Measurements from ENCODE around the gene KRTAP10-5.
"Not testable (repeated sequence)": the region's sequence is repeated elsewhere in the genome, so short reads cannot be mapped to it uniquely, and the experiment has no call there.

The KRTAP10-5 gene

GRCh38 chr21:44590897-44591800 is 10.7 kb upstream of the KRTAP10-5 start:
- DNase-seq (ENCODE audit: low read depth in 2 of 2): not testable (repeated sequence)

- DNase-seq (ENCODE audit: low read depth in 2 of 2): no peak
These were observed 9.9 kb upstream of the KRTAP10-5 start for GRCh38 chr21:44590311-44590721.

DNA sequence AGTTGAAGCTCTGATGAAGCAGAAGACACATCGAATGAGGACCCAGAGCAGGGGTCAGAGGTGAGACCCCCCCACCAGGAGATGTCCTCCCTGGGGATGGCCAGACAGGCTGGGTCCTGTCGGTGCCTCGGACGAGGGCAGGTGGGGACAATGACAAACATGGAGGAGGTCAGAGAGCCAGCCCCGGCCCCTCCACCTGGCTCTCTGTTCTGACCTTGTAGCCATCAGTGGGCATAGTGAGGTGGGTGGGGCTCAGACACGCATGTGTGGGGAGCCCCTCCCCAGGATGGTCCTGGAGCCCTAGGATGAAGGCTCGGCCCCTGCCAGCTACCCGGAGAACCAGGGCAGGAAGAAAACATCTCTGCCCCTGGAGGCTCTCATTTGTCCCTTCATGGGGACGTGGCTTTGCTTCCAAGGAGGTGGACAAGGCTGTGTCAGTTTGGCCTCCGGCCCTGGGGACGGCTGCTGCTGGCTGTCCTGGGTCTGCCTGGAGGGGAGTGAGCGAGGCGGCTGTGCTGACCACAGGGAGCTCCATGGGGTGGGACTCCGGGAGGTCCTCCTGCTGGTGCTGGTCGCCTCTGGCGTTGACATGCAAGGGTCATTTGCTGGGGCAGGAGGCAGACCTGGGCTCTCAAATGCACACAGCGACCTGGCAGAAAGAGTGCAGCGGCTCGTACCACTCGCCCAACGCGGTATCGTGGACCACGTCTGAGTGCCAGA is 9.3 kb upstream of the KRTAP10-5 start:
- DNase-seq (ENCODE audit: low read depth in 2 of 2): no peak

GRCh38 chr21:44589094-44589493 is 8.7 kb upstream of the KRTAP10-5 start:
- DNase-seq (ENCODE audit: low read depth in 2 of 2): no peak

DNA sequence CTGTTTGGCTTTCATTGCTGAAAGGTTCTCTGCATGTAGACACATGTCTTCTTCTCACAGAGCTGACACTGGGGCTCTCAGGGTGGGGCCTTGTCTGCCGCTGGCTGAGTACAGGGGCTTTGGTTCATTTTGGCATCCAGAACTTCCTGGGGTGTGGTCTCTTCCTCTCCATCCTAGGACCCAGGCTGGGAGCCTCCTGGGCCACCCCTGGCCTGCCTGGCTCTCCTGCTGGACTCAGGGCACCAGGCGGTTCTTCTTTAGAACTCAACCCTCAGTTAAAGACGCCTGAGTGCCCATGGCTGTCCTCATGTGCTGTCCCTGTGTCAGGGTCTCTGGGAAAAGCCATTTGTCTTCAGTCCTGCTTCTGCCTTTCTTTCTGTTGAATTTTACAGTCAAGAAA is 5.5 kb upstream of the KRTAP10-5 start:
- no peak for DNase-seq (ENCODE audit: low read depth in 2 of 2)

- DNase-seq (ENCODE audit: low read depth in 2 of 2): no peak
These were observed 3.4 kb upstream of the KRTAP10-5 start for GRCh38 chr21:44583800-44584147.

DNA sequence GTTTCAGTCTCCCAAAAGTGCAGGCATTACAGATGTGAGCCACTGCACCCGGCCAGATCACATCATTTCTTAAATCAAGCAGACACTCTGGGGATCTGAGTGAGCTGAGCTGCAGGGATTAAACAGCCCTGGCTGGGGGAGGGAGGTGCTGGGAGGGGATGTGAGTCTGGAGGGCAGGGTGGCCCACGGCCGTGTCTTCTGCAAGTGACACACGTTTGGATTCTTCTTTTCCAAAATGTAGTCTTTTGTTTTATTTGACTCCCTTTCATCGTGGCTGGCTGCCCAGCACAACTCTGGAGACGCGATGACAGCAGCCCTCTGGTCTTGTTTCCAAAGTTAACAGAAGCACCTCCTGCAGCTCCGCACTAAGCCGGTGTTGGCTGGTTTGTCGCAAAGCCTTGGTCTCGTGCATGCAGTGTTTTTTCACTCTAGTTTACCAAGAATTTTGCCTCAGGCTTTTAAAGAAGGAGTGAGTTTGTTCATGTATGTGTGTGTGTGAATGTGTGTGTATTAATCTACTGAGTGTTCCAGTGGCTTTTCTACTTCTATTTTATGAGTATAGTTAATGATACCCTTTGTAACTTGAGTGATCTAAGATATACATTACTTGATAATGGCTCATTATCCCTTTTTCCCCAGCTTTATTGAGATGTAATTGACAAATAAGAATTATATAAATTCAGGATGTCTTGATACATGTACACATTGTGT is 2.8 kb upstream of the KRTAP10-5 start:
- DNase-seq (ENCODE audit: low read depth in 2 of 2): no peak

DNA sequence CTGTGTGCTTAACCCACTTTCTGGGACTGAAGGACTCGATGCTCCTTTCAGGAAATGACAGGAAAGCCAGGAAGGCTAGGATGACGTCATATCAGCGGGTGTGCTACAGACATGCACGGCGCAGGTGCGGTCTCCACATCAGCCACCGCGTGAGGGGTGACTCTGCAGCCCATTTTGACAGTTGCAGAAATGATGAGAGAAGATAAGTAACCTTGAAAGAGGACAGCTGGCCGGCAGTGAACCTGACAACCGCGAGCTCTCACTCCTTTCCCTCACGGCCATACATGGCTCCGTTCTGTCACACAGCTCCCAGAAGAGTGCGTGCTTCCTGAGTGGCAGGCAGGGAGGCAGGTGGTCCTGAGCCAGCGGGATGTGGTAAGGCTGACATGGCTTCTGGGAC is 1.7 kb upstream of the KRTAP10-5 start:
- no peak for DNase-seq (ENCODE audit: low read depth in 2 of 2)

GRCh38 chr21:44581158-44581557 is 754 bp upstream of the KRTAP10-5 start:
- no peak for DNase-seq (ENCODE audit: low read depth in 2 of 2)

DNA sequence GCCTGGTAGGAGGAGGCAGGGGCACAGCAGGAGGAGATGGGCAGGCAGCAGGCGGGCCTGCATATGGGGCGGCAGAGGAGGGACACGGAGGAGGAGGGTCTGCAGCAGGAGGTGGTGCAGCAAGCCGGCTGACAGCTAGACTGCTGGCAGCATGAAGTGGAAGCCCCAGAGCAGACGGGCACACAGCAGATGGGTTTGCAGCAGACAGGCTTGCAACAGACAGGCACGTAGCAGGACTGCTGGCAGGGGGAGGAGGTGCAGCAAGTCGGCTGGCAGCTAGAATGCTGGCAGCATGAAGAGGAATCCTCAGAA is 615 bp downstream of the KRTAP10-5 start:
- no peak for DNase-seq (ENCODE audit: low read depth in 2 of 2)

GRCh38 chr21:44579056-44579832 is 1.2 kb downstream of the KRTAP10-5 start:
- no peak for DNase-seq (ENCODE audit: low read depth in 2 of 2)

DNA sequence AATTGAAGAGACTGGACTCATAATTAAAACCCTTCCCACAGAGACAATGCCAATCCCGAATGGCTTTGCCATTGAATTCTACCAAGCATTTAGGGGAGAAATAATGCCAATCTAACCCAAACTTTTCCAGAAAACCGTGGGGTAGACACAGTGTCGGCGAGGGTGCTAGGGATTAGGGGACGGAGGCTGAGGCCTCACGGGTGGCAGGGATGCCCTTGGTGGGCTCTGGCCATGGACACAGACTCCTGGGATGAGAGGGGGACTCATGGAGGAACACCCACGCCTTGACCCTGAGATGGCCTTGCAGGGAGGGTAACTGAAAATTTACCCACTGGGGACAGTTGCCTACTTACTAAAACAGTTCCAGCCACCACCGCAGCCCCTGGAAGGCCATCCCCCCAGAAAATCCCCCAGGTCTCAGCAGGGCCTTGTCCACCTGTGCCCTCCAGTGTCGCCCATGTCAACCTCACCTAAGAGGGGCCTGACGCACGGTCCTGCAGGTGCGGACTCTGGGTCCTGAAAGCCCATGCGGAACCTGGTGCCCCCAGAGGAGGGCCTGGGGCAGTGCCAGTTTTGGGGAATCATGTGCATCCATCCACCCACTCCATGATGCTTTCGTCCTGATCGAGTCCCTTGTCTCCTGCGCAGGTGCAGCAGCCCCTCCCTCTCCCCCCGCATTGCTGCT is 1.9 kb downstream of the KRTAP10-5 start:
- no peak for DNase-seq (ENCODE audit: low read depth in 2 of 2)

GRCh38 chr21:44576025-44576420 is 4.4 kb downstream of the KRTAP10-5 start:
- no peak for DNase-seq (ENCODE audit: low read depth in 2 of 2)

DNA sequence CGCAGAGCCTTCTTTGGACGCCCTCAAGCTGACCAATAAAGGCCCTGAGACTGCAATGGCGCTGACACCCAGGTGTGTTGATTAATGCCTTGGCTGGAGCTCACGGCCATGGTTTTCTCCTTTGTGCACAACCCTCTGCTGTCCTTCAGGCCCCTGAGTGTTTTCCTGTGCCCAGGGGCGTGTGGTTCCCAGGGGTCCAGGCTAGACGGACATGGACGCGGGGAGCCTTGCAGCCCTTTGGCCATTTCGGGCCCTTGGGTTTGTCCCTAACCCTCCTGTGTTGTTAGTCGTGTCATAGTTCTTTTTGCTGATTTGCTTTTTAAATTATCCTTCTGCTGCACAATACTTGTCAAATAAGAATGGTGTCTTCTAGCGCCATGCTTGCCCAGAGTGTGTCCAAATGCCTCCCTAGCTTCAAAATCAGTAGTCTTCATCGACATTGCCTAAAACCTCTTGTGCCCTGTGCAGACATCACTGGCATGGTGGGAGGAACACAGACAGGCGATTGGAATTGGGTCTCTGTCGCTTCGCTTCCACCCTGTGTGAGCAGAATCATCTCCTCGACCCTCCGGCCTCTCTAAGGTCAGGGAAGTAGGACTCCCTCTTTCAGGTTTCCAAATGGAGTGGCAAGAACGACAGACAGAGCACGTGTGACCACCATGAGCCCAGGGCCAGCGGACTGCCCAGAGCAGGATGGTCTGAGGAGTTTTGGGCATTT is 4.9 kb downstream of the KRTAP10-5 start:
- DNase-seq (ENCODE audit: low read depth in 2 of 2): no peak

- no peak for DNase-seq (ENCODE audit: low read depth in 2 of 2)
These were observed 5.7 kb downstream of the KRTAP10-5 start for GRCh38 chr21:44574457-44575306.

DNA sequence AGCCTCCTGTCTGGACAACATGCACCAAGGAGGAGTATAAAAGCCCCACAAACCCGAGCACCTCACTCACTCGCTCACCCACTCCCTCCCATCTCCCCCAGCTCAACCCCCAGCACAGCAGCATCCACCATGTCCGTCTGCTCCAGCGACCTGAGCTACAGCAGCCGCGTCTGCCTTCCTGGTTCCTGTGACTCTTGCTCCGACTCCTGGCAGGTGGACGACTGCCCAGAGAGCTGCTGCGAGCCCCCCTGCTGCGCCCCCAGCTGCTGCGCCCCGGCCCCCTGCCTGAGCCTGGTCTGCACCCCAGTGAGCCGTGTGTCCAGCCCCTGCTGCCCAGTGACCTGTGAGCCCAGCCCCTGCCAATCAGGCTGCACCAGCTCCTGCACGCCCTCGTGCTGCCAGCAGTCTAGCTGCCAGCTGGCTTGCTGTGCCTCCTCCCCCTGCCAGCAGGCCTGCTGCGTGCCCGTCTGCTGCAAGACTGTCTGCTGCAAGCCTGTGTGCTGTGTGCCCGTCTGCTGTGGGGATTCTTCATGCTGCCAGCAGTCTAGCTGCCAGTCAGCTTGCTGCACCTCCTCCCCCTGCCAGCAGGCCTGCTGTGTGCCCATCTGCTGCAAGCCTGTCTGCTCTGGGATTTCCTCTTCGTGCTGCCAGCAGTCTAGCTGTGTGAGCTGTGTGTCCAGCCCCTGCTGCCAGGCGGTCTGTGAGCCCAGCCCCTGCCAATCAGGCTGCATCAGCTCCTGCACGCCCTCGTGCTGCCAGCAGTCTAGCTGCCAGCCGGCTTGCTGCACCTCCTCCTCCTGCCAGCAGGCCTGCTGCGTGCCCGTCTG is 6.6 kb downstream of the KRTAP10-5 start, which contains the start of gene KRTAP10-4:
KRTAP10-4 (plus strand) TSS at position 100 of the 827 bp plus-strand sequence; CDS start at position 130, 30 bp downstream.
- not testable (repeated sequence) for DNase-seq (ENCODE audit: low read depth in 2 of 2)

DNA sequence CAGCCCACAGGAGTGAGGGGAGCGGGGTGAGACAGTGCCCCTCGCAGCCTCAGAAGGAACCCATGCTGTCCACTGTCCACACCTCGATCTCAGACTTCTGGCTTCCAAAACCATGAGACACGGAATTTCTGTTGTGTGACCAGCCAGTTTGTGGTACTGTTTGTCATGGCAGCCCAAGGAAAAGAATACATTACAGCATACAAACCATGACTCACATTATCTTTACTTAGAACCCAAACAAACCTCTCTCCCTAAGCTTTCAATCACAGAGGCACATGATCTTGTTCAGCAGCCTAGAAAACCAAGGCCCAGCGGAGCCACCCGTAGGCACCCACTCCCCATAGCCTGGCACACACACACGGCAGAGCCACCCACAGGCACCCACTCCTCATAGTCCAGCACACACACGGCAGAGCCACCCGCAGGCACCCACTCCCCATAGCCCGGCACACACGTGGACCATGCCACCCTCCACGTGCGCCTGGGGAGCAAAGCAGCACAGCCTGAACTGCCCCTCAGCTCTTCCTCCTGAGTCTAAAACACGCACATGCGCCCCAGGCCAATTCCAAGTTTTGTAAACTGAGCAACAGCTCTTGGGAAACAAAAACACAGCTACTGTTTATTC is 7.3 kb downstream of the KRTAP10-5 start:
- no peak for DNase-seq (ENCODE audit: low read depth in 2 of 2)
